MV-4-11 (cell line): Measurements from ENCODE around the gene LRRC72.
"Not testable (repeated sequence)": the region's sequence is repeated elsewhere in the genome, so short reads cannot be mapped to it uniquely, and the experiment has no call there.

Experiments used
- DNase-seq: peaks from one replicate; lab custom pipeline; 2025; lab: John Stamatoyannopoulos, UW

The LRRC72 gene

GRCh38 chr7:16526742-16527540 lies at the start of gene LRRC72:
Gene LRRC72 (plus strand): TSS chr7:16526825. CDS start chr7:16526953, 128 bp downstream.
- DNase-seq = no peak

DNA sequence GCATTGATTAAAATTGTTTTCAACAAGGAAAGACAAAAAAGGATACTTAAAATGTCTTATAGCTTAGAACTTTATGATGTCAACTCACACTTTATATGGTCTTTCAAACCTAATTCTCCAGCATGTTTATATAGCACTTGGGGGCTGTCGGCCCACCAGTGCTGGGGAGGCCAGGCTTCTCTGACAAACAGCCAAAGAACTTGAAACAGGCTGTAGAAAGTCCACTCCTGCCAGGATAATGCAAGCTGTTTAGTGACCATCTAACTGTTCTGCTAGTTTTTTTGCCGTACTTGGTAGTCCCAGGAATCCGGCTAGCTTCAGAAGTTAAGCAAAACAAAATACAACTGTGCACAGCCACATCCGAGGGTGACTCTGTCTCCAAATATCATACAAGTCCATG lies 47.5 kb upstream of the LRRC72 start:
- DNase-seq = no peak

DNA sequence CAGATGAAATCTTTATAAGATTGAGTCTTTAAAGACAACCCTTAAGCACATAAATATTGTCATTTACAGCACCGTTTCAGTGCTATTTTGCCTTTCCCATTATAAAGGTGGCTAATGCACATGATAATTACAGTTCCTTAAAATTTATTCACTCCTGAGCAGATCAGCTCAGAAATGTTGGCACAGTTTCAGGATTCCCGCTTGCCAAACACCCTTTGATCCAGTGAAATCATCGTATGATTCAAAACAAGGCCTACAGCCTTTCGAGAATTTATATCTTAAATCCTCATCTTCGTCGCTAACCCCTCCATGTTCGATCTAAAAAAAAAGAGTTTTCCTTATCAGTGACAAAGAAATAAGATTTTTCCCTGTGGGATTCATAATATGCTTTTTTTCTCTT lies 47.0 kb upstream of the LRRC72 start:
- no peak for DNase-seq

DNA sequence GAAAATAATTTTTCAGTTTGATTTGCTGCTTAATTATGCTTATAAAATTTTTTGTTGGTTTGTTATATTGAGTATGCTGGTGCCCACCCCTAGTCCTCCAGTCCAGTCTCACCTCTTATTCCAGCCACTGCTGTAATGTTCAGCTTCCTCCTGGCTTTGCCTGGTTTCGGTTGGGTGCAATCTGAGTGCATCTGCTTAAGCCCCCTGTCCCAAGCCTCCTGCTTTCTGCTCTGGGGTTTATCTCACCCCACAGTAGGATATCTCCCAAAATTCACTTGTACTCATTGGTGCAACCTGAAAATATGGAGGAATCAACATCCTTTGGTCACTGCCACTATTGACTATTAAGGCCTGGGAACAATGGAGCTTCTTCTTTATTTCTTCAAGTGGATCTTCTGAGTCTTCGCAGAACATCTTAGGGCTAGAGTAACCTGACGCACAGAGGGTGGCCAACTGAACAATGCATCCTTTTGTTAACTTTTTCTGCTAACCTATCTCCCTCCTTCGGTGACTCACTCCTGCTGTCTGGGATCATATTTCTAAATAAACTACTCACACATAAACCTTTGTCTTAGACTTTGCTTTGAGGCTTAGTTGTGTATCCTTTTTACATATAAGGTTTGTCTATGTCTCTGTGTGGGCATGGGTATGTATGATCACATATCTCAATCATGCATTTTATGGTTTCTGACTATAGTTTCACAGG lies 42.0 kb upstream of the LRRC72 start:
- no peak for DNase-seq

DNA sequence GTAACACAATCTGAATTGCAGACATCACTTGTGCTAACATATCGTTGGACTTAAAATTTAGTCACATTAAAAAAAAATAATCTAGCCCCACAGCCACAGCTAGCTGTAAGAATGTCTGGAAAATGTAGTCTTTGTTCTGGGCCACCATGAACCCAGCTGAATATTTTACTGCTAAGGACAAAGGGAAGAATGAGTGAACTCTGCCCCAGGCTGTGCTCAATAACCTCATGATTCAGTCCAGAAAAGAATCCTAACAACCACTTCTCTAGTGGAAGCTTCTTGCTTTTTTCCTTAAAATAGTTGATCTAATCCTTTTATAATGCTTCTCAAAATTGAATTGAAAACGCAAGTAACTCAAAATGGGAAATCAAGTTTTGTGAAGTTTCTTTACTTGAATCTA lies 35.5 kb upstream of the LRRC72 start:
- no peak for DNase-seq

DNA sequence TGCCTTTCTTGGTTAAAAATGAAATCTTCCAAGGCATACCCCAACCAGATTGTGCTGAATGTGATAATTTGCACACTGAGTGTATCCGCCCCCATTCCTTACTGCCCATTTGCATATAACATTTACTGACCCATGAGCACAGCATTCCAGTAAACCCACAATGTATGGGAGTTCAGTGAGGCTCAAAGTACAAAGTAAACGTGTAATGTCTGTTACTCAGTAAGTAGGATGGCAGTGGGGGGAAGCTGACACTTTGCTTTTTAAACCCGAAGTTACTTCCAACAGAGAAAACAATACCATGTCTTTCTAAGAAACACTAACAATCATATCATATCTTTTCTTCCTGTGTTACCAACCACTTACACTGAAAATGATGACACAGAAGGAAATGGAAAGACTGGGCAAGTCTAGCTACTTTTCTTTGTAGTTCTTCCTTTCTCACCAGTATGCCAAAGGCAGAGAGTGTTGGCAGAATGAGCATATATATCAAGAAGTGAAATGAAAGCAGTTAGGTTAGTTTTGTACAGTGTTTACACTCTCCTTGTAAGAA lies 34.0 kb upstream of the LRRC72 start:
- DNase-seq = no peak

- no peak for DNase-seq
Observed at GRCh38 chr7:16493266-16493665, 33.4 kb upstream of the LRRC72 start.

- DNase-seq = no peak
Observed at GRCh38 chr7:16494551-16494950, 32.1 kb upstream of the LRRC72 start.

- no peak for DNase-seq
Observed at GRCh38 chr7:16494955-16495719, 31.5 kb upstream of the LRRC72 start.

DNA sequence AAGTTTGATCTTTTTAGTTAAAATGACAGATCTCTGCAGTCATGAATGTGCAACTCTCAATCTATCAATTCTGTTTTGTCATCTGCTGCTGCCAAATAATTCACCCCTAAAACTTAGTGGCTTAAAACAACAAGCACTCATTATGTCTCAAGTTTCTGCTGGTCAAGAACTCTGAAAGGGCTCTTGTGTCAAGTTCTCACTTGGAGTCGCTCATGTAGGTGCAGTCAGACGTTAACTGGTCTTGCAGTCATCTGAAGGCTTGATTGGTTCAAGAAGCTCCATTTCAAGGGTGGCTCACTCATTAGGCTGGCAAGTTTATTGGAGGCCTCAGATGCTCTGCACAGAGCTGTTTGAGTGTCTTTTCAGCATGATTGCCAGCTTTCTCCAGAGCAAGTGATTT lies 28.5 kb upstream of the LRRC72 start:
- DNase-seq = no peak

DNA sequence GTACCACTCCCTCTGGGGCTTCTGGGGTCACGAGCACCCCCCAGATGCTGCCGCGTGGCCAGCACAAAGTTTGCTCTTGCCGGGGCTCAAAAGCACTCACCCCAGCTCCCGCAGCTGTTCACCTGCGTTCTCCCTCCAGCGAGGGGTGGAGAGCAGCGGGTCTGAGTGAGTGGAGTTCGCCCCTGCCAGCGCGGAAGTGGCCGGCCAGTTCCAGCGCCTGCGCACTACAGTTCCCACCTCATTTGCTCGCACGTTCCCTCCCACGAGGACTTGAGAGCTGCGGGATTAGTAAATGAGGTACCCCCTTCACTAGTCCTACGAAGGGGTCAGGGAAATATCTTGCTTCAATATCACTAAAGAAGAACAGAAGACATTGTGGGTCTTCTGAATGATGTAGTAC lies 24.3 kb upstream of the LRRC72 start:
- DNase-seq = no peak

DNA sequence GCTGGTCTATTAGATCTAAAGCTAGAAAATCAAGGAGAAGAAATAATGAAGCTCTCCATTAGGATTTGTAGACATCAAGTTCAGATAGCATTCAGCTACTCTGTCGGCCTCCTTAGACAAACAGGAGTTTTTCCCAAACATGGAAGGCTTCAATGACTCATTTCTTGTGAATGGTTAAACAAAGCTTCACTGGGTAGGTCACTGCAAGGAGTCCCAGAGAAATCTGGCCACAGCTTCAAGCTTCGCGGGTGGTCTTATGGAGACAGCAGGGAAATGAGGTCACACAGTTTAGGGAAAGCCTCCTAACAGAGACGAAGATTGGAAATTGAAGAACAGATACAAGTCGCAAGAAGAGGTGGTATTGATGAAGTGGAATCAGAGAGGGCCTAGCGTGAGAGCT lies 22.6 kb upstream of the LRRC72 start:
- no peak for DNase-seq

DNA sequence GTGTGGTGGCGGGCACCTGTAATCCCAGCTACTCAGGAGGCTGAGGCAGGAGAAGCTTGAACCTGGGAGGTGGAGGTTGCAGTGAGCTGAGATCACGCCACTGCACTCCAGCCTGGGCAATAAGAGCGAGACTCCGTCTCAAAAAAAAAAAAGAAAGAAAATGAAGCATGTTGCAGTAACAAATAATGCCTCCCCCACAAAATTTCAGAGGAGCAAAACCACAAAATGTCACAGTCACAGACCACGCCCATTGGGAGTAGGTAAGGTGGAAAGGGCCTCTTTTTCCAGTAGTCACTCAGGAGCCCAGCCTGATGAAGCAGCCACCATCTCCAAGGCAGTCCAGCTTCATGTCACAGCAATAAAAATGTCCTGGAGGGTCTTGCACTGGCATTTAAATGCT lies 20.2 kb upstream of the LRRC72 start:
- not testable (repeated sequence) for DNase-seq

DNA sequence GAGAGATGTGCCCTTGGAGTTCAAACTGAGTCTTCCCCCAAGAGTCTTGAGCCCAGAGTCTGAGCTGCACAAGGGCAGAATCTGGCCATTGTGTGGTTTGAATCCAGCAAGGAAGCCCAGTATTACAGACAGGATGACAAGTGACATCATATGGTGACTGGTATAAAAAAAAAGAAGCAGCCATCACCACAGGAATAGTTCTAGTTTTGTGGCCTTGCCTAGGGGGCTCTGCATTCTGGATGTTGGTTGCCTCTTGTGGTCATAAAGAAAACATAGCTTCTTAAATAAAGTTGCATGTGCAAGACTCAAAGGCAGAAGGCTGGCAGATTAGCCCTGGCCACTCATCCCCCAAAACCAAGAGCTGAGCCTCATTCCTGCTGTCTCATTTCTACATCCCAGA lies 16.8 kb upstream of the LRRC72 start:
- peak; percentile 1 for DNase-seq

DNA sequence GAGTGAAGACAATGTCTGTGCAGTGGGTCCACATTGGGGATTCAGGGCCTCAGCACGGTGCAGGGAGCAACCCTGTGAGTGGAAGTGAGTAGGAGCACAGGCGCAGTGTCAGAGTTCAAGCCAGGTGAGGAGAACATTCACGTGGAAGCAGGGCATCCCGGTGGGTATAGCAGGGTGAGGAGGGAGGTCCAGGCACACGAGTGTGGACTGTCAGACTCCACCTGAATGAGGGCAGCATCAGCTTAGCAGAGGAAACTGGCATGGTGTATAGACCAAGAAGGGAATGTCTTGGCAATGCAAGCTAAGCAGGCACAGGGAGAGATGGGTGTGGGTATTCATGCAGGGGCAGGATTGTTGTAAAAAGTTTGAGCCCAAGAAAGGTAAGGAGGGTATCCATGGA lies 15.3 kb upstream of the LRRC72 start:
- DNase-seq = no peak

- no peak for DNase-seq
Observed at GRCh38 chr7:16512097-16512496, 14.5 kb upstream of the LRRC72 start.

DNA sequence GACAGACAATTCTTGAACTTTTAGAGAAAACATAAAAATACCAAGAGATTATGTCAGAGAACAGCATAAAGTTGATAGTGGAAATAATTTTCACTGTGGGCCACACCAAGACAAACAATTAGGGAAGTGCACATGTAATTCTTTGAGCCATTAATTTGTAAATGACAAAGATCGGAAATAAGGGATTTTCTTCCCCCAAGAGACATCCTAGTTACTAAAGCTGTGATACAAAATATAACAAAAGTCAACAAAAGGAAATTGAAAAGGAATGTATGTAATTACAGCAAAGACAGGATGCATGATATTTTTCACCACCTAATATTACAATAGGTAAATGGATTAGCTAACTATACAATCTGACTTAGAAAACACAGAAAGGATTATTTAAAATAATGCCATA lies 12.4 kb upstream of the LRRC72 start:
- no peak for DNase-seq

DNA sequence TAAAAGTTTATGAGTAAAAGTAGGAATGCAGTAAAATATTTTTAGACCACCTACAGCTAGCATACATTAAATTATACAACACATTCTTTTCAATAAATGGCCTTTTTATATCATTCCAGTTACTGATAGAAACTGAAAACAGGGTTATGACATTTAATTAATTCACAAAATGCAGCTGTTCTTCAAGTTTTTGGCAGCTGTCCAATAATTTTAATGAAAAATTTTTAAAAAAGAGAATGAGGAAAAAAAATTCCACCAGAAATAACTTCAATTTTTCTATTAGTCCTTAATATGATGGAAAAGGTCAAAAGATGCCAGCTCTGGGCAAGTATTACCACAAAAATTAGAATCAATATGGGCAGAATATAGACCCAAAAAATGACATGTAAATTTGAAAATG lies 11.9 kb upstream of the LRRC72 start:
- DNase-seq = no peak

GRCh38 chr7:16515785-16516685 lies 10.6 kb upstream of the LRRC72 start:
- no peak for DNase-seq

DNA sequence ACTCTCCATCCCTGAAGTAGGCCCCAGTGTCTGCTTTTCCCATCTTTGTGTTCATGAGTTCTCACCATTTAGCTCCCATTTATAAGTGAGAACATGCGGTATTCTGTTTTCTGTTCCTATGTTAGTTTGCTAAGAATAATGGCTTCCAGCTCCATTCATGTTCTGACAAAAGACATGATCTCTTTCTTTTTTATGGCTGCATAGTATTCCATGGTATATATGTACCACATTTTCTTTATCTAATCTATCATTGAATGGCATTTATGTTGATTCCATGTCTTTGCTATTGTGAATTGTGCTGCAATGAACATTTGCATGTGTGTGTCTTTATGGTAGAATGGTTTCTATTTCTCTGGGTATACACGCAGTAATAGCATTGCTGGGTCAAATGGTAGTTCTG lies 6.6 kb upstream of the LRRC72 start:
- not testable (repeated sequence) for DNase-seq

GRCh38 chr7:16524332-16524731 lies 2.3 kb upstream of the LRRC72 start:
- no peak for DNase-seq

DNA sequence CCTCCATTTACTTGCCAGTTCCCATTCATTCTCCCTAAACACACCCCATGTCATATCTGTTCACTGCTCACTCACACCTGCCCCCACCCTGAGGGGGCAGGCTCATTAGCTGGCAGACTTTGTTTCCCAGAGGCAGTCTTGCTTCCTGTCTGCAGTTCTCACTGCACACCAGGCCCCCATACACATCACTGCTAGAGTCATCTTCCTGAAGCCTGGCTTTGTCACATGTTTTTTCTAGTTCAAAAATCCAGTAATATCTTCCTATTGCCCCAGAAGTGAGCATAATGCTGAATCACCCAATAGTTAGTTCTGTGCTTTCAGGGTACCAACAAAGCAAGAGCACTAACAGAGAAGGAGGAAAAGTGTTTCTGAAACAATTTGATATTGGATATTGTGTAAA lies 1.9 kb downstream of the LRRC72 start:
- no peak for DNase-seq
